ACC112 (cell line): ENCODE results near the gene CKS2.

Source experiments
- H2AFZ ChIP-seq: fragments of 200-600 bp; sonication (generic); one replicate; pipeline ENCODE4 v1.6.0; 2017; ENCODE audit warnings: antibody characterized with exemption, low read length; ENCODE audit not compliant: unreplicated experiment
- H3K27ac ChIP-seq: fragments of 200-600 bp; sonication (generic); 2 replicates; pipeline ENCODE4 v1.5.1; 2014; ENCODE audit warnings: low read depth, mild to moderate bottlenecking, antibody characterized with exemption, low read length, moderate library complexity
- H3K27me3 ChIP-seq: fragments of 200-600 bp; sonication (generic); 2 replicates; pipeline ENCODE4 v1.6.1; 2014; ENCODE audit warnings: mild to moderate bottlenecking, antibody characterized with exemption, low read length, moderate library complexity, mixed read lengths; ENCODE audit not compliant: insufficient read depth
- H3K36me3 ChIP-seq: fragments of 200-600 bp; sonication (generic); 2 replicates; pipeline ENCODE4 v1.6.1; 2016; ENCODE audit warnings: mild to moderate bottlenecking, antibody characterized with exemption, low read length, moderate library complexity, mixed read lengths; ENCODE audit not compliant: insufficient read depth
- H3K4me1 ChIP-seq: fragments of 200-600 bp; sonication (generic); one replicate; pipeline ENCODE4 v1.6.1; 2016; ENCODE audit warnings: low read length, mixed read lengths; ENCODE audit not compliant: insufficient read depth, unreplicated experiment, control insufficient read depth
- H3K4me3 ChIP-seq: fragments of 200-600 bp; sonication (generic); 2 replicates; pipeline ENCODE4 v1.5.1; 2014; ENCODE audit warnings: mild to moderate bottlenecking, low read depth, low read length
- H3K79me2 ChIP-seq: fragments of 200-600 bp; sonication (generic); one replicate; pipeline ENCODE4 v1.6.0; 2016; ENCODE audit warnings: low read length; ENCODE audit not compliant: control insufficient read depth, unreplicated experiment, insufficient read depth

Gene CKS2

GRCh38 chr9:89311346-89312221 lies 589 bp downstream of the CKS2 start:
- no peak overlapping the region for H2AFZ ChIP-seq

DNA sequence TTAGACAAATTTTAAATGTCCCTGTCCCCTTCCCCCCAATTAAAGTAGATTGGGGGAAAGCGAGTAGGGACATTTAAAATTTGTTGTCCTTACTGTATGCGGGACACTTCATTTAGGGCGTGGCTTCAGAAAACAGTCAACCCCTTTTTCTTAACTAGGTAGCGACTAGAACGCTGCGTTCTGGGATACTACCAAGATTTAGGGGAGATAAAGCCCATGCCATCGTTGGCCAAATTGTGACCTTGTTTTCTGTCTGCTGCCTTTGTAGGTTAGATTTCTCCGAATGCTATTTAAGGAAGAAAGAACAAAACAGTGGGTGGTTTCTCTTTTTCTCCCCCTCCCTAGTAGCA lies 1.2 kb downstream of the CKS2 start:
- Histone ChIP-seq H3K27ac (peak overlapping the region; percentile 99), H3K4me3 (peak overlapping the region; percentile 93), H3K36me3 (peaks cover 19% of the 10 kb centered on the region), H3K4me1 (peaks cover 37% of the 10 kb centered on the region), H3K79me2 (peaks cover 75% of the 10 kb centered on the region), H2AFZ (no peak overlapping the region), H3K27me3 (no peaks in the 10 kb centered on the region)

More at GRCh38 chr9:89311346-89312221, 589 bp downstream of the CKS2 start:
- Histone ChIP-seq H3K4me1 (peaks cover 33% of the 10 kb centered on the region), H3K79me2 (peaks cover 69% of the 10 kb centered on the region), H3K4me3 (peak overlapping the region; percentile 93), H3K27ac (peak overlapping the region; percentile 99), H3K36me3 (peaks cover 13% of the 10 kb centered on the region), H3K27me3 (no peaks in the 10 kb centered on the region)

- peaks cover 26% of the 10 kb centered on the region for H3K36me3 ChIP-seq
- no peak overlapping the region for H2AFZ ChIP-seq
- peaks cover 45% of the 10 kb centered on the region for H3K4me1 ChIP-seq
- peaks cover 80% of the 10 kb centered on the region for H3K79me2 ChIP-seq
- no peaks in the 10 kb centered on the region for H3K27me3 ChIP-seq
- H3K27ac ChIP-seq = peak overlapping the region; percentile 99
- H3K4me3 ChIP-seq = peak overlapping the region; percentile 93
These were observed 2.8 kb downstream of the CKS2 start for GRCh38 chr9:89313842-89314241.

GRCh38 chr9:89314955-89315354 lies 4.0 kb downstream of the CKS2 start:
- H3K36me3 ChIP-seq = peaks cover 26% of the 10 kb centered on the region
- no peak overlapping the region for H2AFZ ChIP-seq
- H3K27ac ChIP-seq = peak overlapping the region; percentile 99
- peaks cover 79% of the 10 kb centered on the region for H3K79me2 ChIP-seq
- H3K27me3 ChIP-seq = no peaks in the 10 kb centered on the region
- peaks cover 43% of the 10 kb centered on the region for H3K4me1 ChIP-seq
- H3K4me3 ChIP-seq = peak overlapping the region; percentile 93

GRCh38 chr9:89315482-89315881 lies 4.5 kb downstream of the CKS2 start:
- H3K27me3 ChIP-seq = no peaks in the 10 kb centered on the region
- H3K4me1 ChIP-seq = peaks cover 45% of the 10 kb centered on the region
- H3K79me2 ChIP-seq = peaks cover 78% of the 10 kb centered on the region
- H2AFZ ChIP-seq = no peak overlapping the region
- no peak overlapping the region for H3K4me3 ChIP-seq
- peaks cover 26% of the 10 kb centered on the region for H3K36me3 ChIP-seq
- peak overlapping the region; percentile 99 for H3K27ac ChIP-seq

- peaks cover 26% of the 10 kb centered on the region for H3K36me3 ChIP-seq
- peaks cover 45% of the 10 kb centered on the region for H3K4me1 ChIP-seq
- no peak overlapping the region for H2AFZ ChIP-seq
- peak overlapping the region; percentile 86 for H3K4me3 ChIP-seq
- H3K27ac ChIP-seq = peak overlapping the region; percentile 99
- H3K27me3 ChIP-seq = no peaks in the 10 kb centered on the region
- peaks cover 77% of the 10 kb centered on the region for H3K79me2 ChIP-seq
These were observed 6.3 kb downstream of the CKS2 start for GRCh38 chr9:89317282-89317681.

- Histone ChIP-seq H3K36me3 (peaks cover 26% of the 10 kb centered on the region), H3K79me2 (peaks cover 77% of the 10 kb centered on the region), H3K4me1 (peaks cover 42% of the 10 kb centered on the region), H2AFZ (peak within 1 kb of the TSS; percentile 23), H3K27ac (peak within 1 kb of the TSS; percentile 99), H3K4me3 (peak within 1 kb of the TSS; percentile 86), H3K27me3 (no peaks in the 10 kb centered on the region)
These were observed 7.4 kb downstream of the CKS2 start, which contains the start of gene SECISBP2 for GRCh38 chr9:89318123-89319014. Gene SECISBP2 (plus strand): TSS chr9:89318500. CDS start chr9:89318577, 77 bp downstream.

DNA sequence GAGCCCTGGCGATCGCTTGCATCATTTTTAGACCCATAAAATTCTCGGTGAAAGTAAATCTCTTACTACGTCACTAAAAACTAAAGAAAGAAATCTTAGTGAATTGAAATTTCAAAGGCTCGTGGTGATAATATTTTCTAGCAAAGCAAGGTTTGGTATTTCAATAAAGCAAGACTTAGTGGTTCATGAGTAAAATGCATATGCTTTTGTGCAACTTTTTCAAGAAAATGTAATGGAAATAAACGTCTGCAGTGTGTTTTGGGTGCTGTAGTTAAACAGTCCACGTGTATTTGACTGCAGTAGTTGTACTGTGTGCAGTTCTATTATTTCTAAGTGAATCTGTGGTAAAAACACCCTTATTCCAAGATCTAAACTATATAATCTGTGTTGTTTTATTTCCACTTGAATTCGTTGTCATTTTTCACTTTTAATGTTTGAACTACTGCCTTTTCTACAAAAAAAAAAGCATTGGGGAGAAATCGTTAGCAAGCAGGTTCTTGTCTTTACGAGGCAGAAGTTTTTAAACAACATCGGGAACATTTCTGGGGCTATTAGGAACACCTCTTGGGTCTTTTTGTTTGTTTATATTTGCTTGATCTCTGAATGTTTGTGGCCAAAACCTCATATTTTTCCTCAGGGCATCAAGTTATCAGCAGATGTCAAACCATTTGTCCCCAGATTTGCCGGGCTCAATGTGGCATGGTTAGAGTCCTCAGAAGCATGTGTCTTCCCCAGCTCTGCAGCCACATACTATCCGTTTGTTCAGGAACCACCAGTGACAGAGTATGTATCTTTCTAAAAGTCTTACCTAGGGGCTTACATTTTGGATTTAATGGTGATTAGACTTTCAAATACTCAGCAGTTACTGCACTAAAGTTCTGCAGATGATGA lies 8.3 kb downstream of the CKS2 start:
- peak overlapping the region; percentile 99 for H3K27ac ChIP-seq
- H3K79me2 ChIP-seq = peaks cover 74% of the 10 kb centered on the region
- H3K36me3 ChIP-seq = peaks cover 26% of the 10 kb centered on the region
- H3K4me3 ChIP-seq = peak overlapping the region; percentile 86
- peak overlapping the region; percentile 2 for H2AFZ ChIP-seq
- H3K4me1 ChIP-seq = peaks cover 38% of the 10 kb centered on the region
- no peaks in the 10 kb centered on the region for H3K27me3 ChIP-seq

GRCh38 chr9:89323390-89323789 lies 12.4 kb downstream of the CKS2 start:
- peaks cover 40% of the 10 kb centered on the region for H3K79me2 ChIP-seq
- H3K27ac ChIP-seq = no peak overlapping the region

DNA sequence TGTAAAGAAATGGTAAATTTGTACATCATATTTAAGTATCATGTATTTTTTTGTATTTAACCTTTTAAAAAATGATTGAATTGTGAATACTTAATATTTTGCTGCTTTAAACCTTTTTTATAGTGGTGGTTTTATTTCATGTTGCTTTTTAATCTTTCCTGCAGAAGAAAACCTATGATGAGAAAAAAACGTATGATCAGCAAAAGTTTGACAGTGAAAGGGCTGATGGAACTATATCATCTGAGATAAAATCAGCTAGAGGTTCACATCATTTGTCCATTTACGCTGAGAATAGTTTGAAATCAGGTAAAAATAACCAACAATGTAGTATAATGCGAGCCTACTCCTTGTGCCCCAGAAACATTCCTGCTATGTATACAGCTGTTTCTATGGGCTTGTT lies 14.7 kb downstream of the CKS2 start:
- no peak overlapping the region for H2AFZ ChIP-seq
- H3K27ac ChIP-seq = no peak overlapping the region
- H3K79me2 ChIP-seq = peaks cover 27% of the 10 kb centered on the region
- no peaks in the 10 kb centered on the region for H3K4me1 ChIP-seq
- H3K36me3 ChIP-seq = peaks cover 14% of the 10 kb centered on the region; the same call in 1 of the 2 replicates
- no peak overlapping the region for H3K4me3 ChIP-seq
- no peaks in the 10 kb centered on the region for H3K27me3 ChIP-seq

More at GRCh38 chr9:89323390-89323789, 12.4 kb downstream of the CKS2 start:
- H3K4me1 ChIP-seq = peaks cover 6% of the 10 kb centered on the region
- H3K36me3 ChIP-seq = 0 out of 2 replicates have a peak, but pooled peaks cover 6% of the 10 kb centered on the region
- H3K4me3 ChIP-seq = no peak overlapping the region
- H3K27me3 ChIP-seq = no peaks in the 10 kb centered on the region
- no peak overlapping the region for H2AFZ ChIP-seq
